ENCODE measurements around the gene ACOT11. TPM values are rescaled to one million over a fixed set of nuclear protein-coding genes. Genes with fewer than 3 reads are reported as not detected.

Gene ACOT11
- total RNA-seq, 2 donors from 2014 or later, result 0.67 to 0.78 TPM

DNA sequence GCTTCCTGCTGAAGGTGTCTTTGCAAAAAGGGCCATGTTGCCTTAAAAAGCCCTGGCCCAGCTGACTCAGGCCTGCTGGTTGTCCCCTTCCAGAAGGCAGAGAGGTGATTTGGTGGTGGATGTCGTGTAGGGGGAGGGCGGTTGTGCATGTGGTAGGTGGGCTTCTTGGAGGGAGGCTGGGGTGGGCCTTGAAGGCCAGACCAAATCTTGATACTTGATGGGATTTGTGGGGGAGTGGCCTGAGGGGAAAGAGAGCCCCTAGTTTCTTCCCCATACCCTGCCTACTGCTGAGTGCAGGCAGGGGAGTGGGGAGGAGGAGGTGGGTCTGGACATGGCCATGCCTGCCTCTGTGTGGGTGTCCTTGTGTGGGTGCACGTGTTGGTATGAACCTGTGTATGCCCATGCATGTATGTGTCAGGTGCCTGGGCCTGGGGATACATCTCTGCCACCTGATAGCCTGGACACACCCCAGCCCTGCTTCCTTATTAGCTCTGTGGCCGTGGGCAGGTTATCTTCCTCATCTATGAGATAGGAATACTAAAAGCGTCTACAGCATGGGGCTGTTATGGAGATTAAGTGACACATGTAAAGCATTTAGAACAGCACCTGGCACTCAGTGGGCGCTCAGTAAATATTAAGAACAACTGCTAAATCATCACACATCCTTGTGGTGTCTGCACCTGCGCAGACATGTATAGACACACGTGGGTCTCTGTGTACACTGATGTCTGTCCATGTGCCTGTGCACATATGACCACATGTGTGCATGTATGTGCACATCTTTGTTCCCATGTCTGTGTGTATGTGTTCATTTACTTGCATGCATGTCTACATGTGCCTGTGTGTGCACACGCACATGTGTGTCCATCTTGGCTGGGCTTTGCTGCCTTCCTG lies 58.3 kb downstream of the ACOT11 start:
- ATAC-seq, result no peak
- peaks cover 10% of the 10 kb centered on the region for H3K4me1 Mint-ChIP-seq

DNA sequence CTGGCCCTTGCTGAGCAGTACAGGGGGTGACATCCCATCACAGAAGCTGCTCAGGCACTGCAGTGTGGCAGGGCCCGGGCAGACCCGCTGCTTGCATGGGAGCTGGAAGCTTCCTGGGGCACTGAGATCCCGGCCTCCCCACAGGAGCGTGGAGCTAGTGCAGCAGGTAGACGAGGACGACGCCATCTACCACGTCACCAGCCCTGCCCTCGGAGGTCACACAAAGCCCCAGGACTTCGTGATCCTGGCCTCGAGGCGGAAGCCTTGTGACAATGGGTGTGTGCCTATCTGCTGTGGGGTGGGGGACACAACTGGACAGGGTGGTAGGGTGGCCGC lies 58.9 kb downstream of the ACOT11 start:
- no peak for ATAC-seq
- no peaks in the 10 kb centered on the region for H3K36me3 Mint-ChIP-seq (ENCODE audit: low read depth)
- H3K4me1 Mint-ChIP-seq, result peaks cover 10% of the 10 kb centered on the region
- H3K9me3 ChIP-seq (ENCODE audit: control insufficient read depth, low read length, poor library complexity, severe bottlenecking), result no peaks in the 10 kb centered on the region
- H3K27ac Mint-ChIP-seq, result no peak overlapping the region
- peaks cover 5% of the 10 kb centered on the region for H3K27me3 Mint-ChIP-seq
- no peak overlapping the region for H3K4me3 Mint-ChIP-seq
- no peak for DNase-seq

More for the DNA sequence above, 58.3 kb downstream of the ACOT11 start:
- no peaks in the 10 kb centered on the region for H3K9me3 ChIP-seq (ENCODE audit: control insufficient read depth, low read length, poor library complexity, severe bottlenecking)
- H3K4me3 Mint-ChIP-seq, result no peak overlapping the region
- H3K36me3 Mint-ChIP-seq (ENCODE audit: low read depth), result no peaks in the 10 kb centered on the region
- no peak for DNase-seq
- no peak overlapping the region for H3K27ac Mint-ChIP-seq
- peaks cover 5% of the 10 kb centered on the region for H3K27me3 Mint-ChIP-seq

- H3K4me3 Mint-ChIP-seq, result no peak overlapping the region
- H3K36me3 Mint-ChIP-seq (ENCODE audit: low read depth), result no peaks in the 10 kb centered on the region
- H3K27me3 Mint-ChIP-seq, result peaks cover 5% of the 10 kb centered on the region
- H3K27ac Mint-ChIP-seq, result no peak overlapping the region
- no peaks in the 10 kb centered on the region for H3K9me3 ChIP-seq (ENCODE audit: control insufficient read depth, low read length, poor library complexity, severe bottlenecking)
- DNase-seq (no peak), ATAC-seq (no peak)
- H3K4me1 Mint-ChIP-seq, result peaks cover 10% of the 10 kb centered on the region
These were observed 60.0 kb downstream of the ACOT11 start for GRCh38 chr1:54607821-54608565.

- no peak for DNase-seq
- H3K4me3 Mint-ChIP-seq, result no peak overlapping the region
- H3K9me3 ChIP-seq (ENCODE audit: control insufficient read depth, low read length, poor library complexity, severe bottlenecking), result no peaks in the 10 kb centered on the region
- H3K36me3 Mint-ChIP-seq (ENCODE audit: low read depth), result no peaks in the 10 kb centered on the region
- H3K27ac Mint-ChIP-seq, result no peak overlapping the region
- H3K4me1 Mint-ChIP-seq, result peaks cover 10% of the 10 kb centered on the region
- peaks cover 5% of the 10 kb centered on the region for H3K27me3 Mint-ChIP-seq
- no peak for ATAC-seq
These were observed 60.7 kb downstream of the ACOT11 start for GRCh38 chr1:54608566-54609230.

DNA sequence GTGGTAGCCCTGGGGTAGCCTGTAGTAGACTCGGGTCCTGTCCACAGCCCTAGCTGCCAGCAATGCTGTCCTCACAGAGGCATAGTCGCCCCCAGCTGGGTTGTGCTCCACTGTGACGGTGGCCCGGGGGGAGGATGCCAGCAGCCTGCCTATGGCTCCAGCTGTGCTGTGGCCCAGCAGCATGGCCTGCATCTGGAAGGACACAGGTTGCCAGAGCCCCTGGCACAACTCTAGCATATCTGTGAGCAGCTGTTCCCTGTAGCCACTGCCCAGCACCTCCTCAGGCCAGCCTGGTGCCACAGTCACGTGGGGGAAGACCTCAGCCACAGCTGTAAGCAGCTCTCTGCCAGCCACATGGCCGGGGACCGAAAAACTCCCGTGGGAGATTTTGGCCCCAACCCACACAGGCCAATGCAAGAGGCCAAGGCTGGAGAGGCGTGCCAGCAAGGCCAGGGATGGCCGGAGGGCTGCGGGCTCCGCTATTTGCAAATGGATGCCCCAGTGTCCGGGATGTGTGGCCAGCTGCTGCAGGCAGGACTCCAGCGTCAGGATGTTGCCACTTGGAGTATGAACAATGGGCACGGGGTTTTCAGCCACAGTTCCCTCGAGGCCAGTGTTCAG lies 61.4 kb downstream of the ACOT11 start:
- DNase-seq (no peak), ATAC-seq (no peak)
- Mint-ChIP-seq H3K4me3 (no peak overlapping the region), H3K27me3 (peaks cover 10% of the 10 kb centered on the region), H3K4me1 (peaks cover 7% of the 10 kb centered on the region), H3K27ac (no peak overlapping the region), H3K36me3 (ENCODE audit: low read depth) (no peaks in the 10 kb centered on the region)
- H3K9me3 ChIP-seq (ENCODE audit: control insufficient read depth, low read length, poor library complexity, severe bottlenecking), result no peaks in the 10 kb centered on the region

GRCh38 chr1:54610048-54610447 lies 62.0 kb downstream of the ACOT11 start:
- no peak overlapping the region for H3K4me3 Mint-ChIP-seq
- no peak overlapping the region for H3K27ac Mint-ChIP-seq
- DNase-seq (no peak), ATAC-seq (no peak)
- no peaks in the 10 kb centered on the region for H3K36me3 Mint-ChIP-seq (ENCODE audit: low read depth)
- H3K4me1 Mint-ChIP-seq, result peaks cover 2% of the 10 kb centered on the region
- H3K27me3 Mint-ChIP-seq, result peaks cover 16% of the 10 kb centered on the region
- no peaks in the 10 kb centered on the region for H3K9me3 ChIP-seq (ENCODE audit: control insufficient read depth, low read length, poor library complexity, severe bottlenecking)

DNA sequence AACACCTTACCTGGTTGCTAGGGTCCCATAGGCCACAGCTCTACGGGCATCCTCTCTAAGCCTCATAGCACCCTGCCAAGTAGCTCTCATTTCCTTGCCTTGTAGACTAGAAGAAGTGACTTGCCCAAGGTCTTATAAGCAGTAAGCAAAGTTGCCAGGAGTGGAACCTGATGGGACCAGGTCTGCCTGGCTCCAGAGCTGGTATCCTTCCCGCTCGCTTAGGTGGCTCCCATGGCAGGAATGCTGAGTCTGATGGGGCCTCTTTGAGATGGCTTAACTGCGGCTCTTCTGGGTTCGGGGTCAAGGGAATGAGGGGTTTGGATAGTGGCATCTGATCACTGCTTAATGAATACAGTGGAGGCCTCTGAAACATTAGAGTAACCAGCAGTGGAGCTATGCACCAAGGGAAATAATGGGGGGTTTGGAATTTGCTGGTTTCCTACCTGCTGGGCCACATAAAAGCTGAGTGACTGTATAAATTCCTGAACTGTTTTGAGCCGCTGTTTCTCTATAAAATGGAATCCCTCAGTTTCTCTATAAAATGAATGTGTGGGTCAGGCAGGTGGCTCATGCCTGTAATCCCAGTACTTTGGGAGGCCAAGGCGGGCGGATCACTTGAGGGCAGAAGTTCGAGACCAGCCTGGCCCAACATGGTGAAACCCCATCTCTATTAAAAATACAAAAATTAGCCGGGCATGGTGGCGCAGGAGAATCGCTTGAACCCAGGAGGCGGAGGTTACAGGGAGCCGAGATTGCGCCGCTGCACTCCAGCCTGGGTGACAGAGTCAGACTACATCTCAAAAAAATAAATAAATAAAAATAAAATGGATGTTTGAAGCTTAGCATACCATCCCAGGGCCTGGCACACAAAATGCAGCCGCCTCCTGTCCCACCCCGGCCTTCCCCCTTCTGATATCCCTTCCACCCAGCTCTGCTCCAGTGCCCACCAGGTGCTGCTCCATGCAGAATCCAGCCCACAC lies 62.9 kb downstream of the ACOT11 start:
- Mint-ChIP-seq H3K4me1 (peaks cover 5% of the 10 kb centered on the region), H3K36me3 (ENCODE audit: low read depth) (peaks cover 4% of the 10 kb centered on the region), H3K27me3 (peaks cover 21% of the 10 kb centered on the region), H3K27ac (no peak overlapping the region), H3K4me3 (no peak overlapping the region)
- ATAC-seq (no peak), DNase-seq (no peak)
- no peaks in the 10 kb centered on the region for H3K9me3 ChIP-seq (ENCODE audit: control insufficient read depth, low read length, poor library complexity, severe bottlenecking)

DNA sequence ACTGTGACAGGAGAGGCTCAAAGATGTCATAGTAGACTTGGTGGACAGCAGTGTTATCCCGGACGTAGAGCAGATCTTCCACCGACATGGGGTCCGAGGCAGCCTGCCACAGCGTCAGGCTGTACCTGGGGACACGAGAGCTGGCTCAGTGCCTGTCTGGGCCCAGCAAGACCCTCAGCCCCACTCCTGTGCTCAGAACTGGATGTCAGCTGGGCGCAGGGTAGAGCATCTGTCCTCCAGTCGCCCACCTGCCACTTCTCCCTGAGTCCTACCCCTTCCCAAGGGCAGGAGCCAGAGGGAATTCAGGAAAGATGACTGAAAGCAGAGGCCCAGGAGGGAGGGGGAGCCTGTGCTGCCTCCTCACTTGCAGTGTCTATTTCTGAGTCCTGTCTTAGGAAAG lies 63.6 kb downstream of the ACOT11 start:
- Mint-ChIP-seq H3K27ac (no peak overlapping the region), H3K4me3 (no peak overlapping the region), H3K27me3 (peaks cover 21% of the 10 kb centered on the region), H3K4me1 (peaks cover 5% of the 10 kb centered on the region), H3K36me3 (ENCODE audit: low read depth) (peaks cover 4% of the 10 kb centered on the region)
- no peaks in the 10 kb centered on the region for H3K9me3 ChIP-seq (ENCODE audit: control insufficient read depth, low read length, poor library complexity, severe bottlenecking)
- ATAC-seq (no peak), DNase-seq (no peak)

DNA sequence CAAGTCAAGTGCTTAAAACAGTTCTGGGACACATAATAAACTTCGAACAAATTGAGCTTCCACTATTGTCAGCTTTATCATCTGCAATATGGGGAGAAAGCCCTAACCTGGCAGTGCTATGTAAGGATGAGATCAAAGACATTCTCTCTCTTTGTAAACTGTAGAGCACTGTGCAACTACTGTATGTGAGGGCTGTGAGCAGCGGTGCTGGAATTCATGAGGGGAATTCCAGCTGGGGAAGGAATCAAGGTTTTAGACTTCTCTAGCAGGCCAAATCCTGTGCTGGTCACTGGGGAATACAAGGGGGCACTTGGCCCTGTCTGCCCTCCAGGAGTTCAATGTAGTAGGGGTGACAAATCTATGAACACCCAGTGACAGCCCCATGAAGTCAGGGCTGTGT lies 66.0 kb downstream of the ACOT11 start:
- Mint-ChIP-seq H3K36me3 (ENCODE audit: low read depth) (peaks cover 4% of the 10 kb centered on the region), H3K4me3 (no peak overlapping the region), H3K4me1 (peaks cover 5% of the 10 kb centered on the region), H3K27me3 (peaks cover 34% of the 10 kb centered on the region), H3K27ac (no peak overlapping the region)
- DNase-seq (no peak), ATAC-seq (no peak)
- no peaks in the 10 kb centered on the region for H3K9me3 ChIP-seq (ENCODE audit: control insufficient read depth, low read length, poor library complexity, severe bottlenecking)

DNA sequence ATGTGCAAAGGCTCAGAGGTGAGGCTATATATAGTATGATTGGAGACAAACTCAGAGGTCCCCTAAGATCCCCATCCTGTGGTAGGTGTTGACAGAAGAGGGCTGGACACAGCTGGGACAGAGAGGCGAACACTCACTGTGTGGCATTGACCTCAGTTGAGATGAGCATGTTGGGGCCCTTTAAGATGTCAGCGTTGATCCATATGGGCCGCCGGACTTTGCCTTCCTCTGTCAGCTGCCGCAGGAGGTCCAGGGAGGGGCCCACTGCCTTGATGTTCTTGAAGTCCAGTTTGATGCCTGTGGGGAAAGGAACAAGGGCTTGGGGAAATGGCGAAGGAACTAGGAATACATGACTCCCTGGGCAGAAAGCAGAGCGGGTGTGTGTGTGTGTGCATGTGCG lies 66.5 kb downstream of the ACOT11 start:
- no peaks in the 10 kb centered on the region for H3K9me3 ChIP-seq (ENCODE audit: control insufficient read depth, low read length, poor library complexity, severe bottlenecking)
- no peak for ATAC-seq
- H3K36me3 Mint-ChIP-seq (ENCODE audit: low read depth), result peaks cover 4% of the 10 kb centered on the region

DNA sequence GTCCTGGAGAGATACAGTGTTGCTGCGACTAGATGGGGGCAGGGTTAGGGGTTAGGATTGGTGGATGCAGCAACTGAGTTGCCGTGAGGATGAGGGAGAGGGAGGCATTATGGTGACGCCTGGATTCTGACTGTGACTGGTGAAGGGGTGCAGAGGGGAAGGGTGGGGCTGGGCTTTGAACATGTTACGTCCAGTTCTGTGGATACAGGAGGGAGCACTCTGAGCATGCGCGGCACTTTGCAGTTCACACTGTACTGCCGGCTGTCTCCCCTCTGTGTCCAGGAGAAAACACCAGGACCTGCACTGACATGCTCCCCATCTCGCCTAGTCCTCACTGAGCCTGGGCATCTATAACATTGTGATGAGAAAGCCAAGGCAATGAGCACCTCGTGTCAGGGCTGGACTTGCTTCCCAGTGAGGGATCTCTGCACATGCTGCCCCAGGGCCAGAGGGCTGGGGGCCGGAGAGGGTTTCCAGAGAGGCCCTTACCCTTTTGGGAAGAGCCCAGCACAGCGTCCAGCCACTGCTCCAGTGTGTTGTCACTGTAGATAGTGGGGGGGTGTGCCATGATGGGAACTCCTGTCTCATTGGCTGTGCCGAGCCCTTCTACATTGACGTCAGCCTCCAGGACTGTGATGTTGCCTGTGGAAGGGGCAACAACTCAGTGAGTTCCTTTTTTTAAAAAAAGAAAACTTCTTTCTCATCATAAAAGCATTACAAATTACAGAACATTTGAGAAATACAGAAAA lies 67.7 kb downstream of the ACOT11 start:
- no peaks in the 10 kb centered on the region for H3K9me3 ChIP-seq (ENCODE audit: control insufficient read depth, low read length, poor library complexity, severe bottlenecking)
- DNase-seq (no peak), ATAC-seq (no peak)
- Mint-ChIP-seq H3K27me3 (peaks cover 37% of the 10 kb centered on the region), H3K27ac (no peak overlapping the region), H3K4me1 (peaks cover 5% of the 10 kb centered on the region), H3K4me3 (no peak overlapping the region), H3K36me3 (ENCODE audit: low read depth) (peaks cover 4% of the 10 kb centered on the region)

More for the DNA sequence above, 66.5 kb downstream of the ACOT11 start:
- Mint-ChIP-seq H3K4me1 (peaks cover 5% of the 10 kb centered on the region), H3K27ac (no peak overlapping the region), H3K27me3 (peaks cover 34% of the 10 kb centered on the region), H3K4me3 (no peak overlapping the region)
- no peak for DNase-seq

DNA sequence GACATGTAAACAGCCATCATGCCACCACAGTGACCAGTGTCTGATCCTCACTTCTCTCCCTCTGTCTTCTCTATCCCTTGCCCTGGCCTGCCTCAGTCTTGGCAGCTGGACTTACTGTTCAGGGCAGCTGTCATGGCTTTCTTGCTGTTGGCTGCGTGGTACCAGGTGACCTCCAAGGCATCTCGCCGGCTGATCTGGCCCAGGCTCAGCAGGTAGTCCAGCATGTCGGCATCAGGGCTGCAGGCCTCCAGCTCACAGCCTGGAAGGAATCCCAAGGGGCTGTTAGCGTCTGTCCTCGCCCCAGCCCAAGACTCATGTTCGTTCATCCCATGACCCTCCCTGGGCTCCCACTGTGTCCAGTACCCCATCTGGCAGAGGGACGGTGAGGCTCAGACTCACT lies 71.7 kb downstream of the ACOT11 start:
- H3K36me3 Mint-ChIP-seq (ENCODE audit: low read depth), result peaks cover 7% of the 10 kb centered on the region
- no peak for ATAC-seq
- no peak for DNase-seq
- H3K9me3 ChIP-seq (ENCODE audit: control insufficient read depth, low read length, poor library complexity, severe bottlenecking), result no peaks in the 10 kb centered on the region
- H3K27ac Mint-ChIP-seq, result peak overlapping the region; percentile 54
- no peak overlapping the region for H3K4me3 Mint-ChIP-seq
- H3K27me3 Mint-ChIP-seq, result peaks cover 35% of the 10 kb centered on the region
- peaks cover 5% of the 10 kb centered on the region for H3K4me1 Mint-ChIP-seq

All from T-helper 17 cell (primary cell).